Smooth muscle cell (in vitro differentiated cells): Measurements from ENCODE around the gene PWWP2B. TPM values are rescaled to one million over a fixed set of nuclear protein-coding genes. Genes with fewer than 3 reads are reported as not detected.

ENCODE experiments used
- DNase-seq: peaks from one replicate; lab custom pipeline; 2025; ENCODE audit not compliant: unreplicated experiment; lab: John Stamatoyannopoulos, UW
- H2AFZ ChIP-seq: fragments of 200-600 bp; sonication (generic); 2 replicates; pipeline ENCODE4 v1.6.0; 2016; ENCODE audit warnings: antibody characterized with exemption, low read depth, mild to moderate bottlenecking
- H3F3A ChIP-seq: fragments of 200-600 bp; sonication (generic); 2 replicates; pipeline ENCODE4 v1.6.0; 2017; ENCODE audit warnings: antibody characterized with exemption, low read depth
- H3K27ac ChIP-seq: fragments of 200-600 bp; sonication (generic); 2 replicates; pipeline ENCODE4 v1.5.1; 2016; ENCODE audit warnings: low read depth, mild to moderate bottlenecking
- H3K27me3 ChIP-seq: fragments of 200-600 bp; sonication (generic); 2 replicates; pipeline ENCODE4 v1.6.1; 2016; ENCODE audit warnings: low read depth, mild to moderate bottlenecking
- H3K36me3 ChIP-seq: fragments of 200-600 bp; sonication (generic); 2 replicates; pipeline ENCODE4 v1.5.1; 2016; ENCODE audit warnings: low read depth
- H3K4me1 ChIP-seq: fragments of 200-600 bp; sonication (generic); 2 replicates; pipeline ENCODE4 v1.5.1; 2016; ENCODE audit warnings: low read depth
- H3K4me2 ChIP-seq: fragments of 200-600 bp; sonication (generic); 2 replicates; pipeline ENCODE4 v1.6.0; 2016; ENCODE audit warnings: mild to moderate bottlenecking
- H3K4me3 ChIP-seq: fragments of 200-600 bp; sonication (generic); 2 replicates; pipeline ENCODE4 v1.5.1; 2016; ENCODE audit warnings: mild to moderate bottlenecking
- H3K79me2 ChIP-seq: fragments of 200-600 bp; sonication (generic); 2 replicates; pipeline ENCODE4 v1.6.0; 2016; ENCODE audit warnings: low read depth, mild to moderate bottlenecking
- H3K9ac ChIP-seq: fragments of 200-600 bp; sonication (generic); 2 replicates; pipeline ENCODE4 v1.6.0; 2016; ENCODE audit warnings: low read depth
- H3K9me3 ChIP-seq: fragments of 200-600 bp; sonication (generic); replicated peaks from 2 replicates; pipeline ENCODE4 v1.5.1; 2016; ENCODE audit warnings: low read depth
- H4K20me1 ChIP-seq: fragments of 200-600 bp; sonication (generic); 2 replicates; pipeline ENCODE4 v1.6.0; 2016; ENCODE audit warnings: low read depth
- WGBS: methylation state at CpG from one replicate; pipeline ENCODE4 v1.1.7; 2016; ENCODE audit warnings: low lambda C conversion rate; 5-methylcytosine and 5-hydroxymethylcytosine counted together
- polyA plus RNA-seq: library from polyadenylated mRNA; unstranded; fragments of >200 nt; fragmentation: Nextera tagmentation; extraction: Ambion mirVana; gene quantifications from 2 replicates; pipeline ENCODE4 v1.2.1, GENCODE V29; 2016
- total RNA-seq: library from RNA; depleted of rRNA; stranded (reverse); fragments of >200 nt; gene quantifications from 2 replicates; pipeline ENCODE4 v1.2.3, GENCODE V29; 2014
- TF ChIP-seq, protein P1 (sequence below): fragments of 200-600 bp; sonication (generic); IDR thresholded peaks from 2 replicates; pipeline ENCODE4 v1.5.1; 2017; ENCODE audit warnings: borderline replicate concordance, mild to moderate bottlenecking, antibody characterized with exemption; ENCODE audit not compliant: insufficient read depth, poor library complexity, severe bottlenecking

Gene PWWP2B
- total and polyA plus RNA-seq, 2 experiments from 2014 or later: 8.3 to 13.2 TPM

- no peak overlapping the region for H2AFZ ChIP-seq
- no peak overlapping the region for H3K4me2 ChIP-seq
- no peaks in the 10 kb centered on the region for H3K9me3 ChIP-seq
- no peak overlapping the region for H3K27ac ChIP-seq
- TF ChIP-seq, protein P1, sequence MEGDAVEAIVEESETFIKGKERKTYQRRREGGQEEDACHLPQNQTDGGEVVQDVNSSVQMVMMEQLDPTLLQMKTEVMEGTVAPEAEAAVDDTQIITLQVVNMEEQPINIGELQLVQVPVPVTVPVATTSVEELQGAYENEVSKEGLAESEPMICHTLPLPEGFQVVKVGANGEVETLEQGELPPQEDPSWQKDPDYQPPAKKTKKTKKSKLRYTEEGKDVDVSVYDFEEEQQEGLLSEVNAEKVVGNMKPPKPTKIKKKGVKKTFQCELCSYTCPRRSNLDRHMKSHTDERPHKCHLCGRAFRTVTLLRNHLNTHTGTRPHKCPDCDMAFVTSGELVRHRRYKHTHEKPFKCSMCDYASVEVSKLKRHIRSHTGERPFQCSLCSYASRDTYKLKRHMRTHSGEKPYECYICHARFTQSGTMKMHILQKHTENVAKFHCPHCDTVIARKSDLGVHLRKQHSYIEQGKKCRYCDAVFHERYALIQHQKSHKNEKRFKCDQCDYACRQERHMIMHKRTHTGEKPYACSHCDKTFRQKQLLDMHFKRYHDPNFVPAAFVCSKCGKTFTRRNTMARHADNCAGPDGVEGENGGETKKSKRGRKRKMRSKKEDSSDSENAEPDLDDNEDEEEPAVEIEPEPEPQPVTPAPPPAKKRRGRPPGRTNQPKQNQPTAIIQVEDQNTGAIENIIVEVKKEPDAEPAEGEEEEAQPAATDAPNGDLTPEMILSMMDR: no peak
- H3K79me2 ChIP-seq: no peaks in the 10 kb centered on the region
- no peak overlapping the region for H3K4me3 ChIP-seq
- H3F3A ChIP-seq: no peaks in the 10 kb centered on the region
- no peak for DNase-seq
- 90% methylated on average over 15 of the region's 15 CpGs for WGBS
- H3K36me3 ChIP-seq: no peaks in the 10 kb centered on the region
- no peak overlapping the region for H3K9ac ChIP-seq
- no peaks in the 10 kb centered on the region for H4K20me1 ChIP-seq
- H3K4me1 ChIP-seq: no peaks in the 10 kb centered on the region
- no peaks in the 10 kb centered on the region for H3K27me3 ChIP-seq
These were observed 39.9 kb downstream of the PWWP2B start for GRCh38 chr10:132436861-132437410.

- Histone ChIP-seq H3K79me2 (no peaks in the 10 kb centered on the region), H3K9ac (no peak overlapping the region)
These were observed 40.5 kb downstream of the PWWP2B start for GRCh38 chr10:132437541-132437950.

DNA sequence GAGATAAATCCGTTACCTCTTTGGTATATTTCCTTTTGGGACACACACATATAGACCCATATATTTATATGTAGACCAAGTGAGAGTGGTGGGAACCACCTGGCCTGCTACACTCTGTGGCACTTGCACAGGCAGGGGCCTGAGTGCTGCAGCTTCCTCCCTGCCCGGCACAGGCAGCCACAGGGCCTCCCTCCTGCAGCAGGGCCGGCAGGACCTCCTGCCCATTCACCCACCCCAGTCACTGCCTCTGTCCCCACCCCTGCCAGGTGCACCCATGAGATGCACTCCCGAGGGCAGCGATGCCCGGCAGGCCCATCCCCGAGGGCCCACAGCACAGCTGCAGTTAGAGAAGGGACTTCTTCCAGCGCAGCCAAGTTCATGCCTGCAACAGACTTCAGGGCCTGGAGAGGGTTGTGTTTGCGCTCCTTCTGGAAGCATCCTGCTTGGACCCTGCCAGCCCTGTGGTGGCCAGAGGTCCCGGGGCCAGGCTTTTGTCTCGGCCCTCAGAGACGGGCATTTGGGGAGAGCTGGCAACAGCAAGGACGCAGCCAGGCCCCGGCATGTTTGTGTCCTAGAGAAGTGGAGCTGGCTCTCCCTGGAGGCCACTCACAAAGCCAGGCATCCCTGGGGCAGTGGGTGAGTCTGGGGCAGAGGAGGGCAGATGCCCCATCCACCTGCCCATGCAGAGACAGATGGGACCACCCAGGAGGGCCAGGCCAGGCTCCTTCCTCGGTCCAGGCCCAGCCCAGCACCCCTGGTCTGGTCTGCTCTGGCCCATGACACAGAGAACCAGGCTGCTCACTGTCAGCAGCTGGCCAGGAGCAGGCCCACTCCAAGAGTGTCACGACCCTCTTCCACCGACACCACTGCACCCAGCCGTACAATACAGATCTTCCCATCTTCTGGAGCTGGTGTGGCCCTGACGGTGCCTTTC lies 41.4 kb downstream of the PWWP2B start:
- DNase-seq: no peak
- Histone ChIP-seq H3F3A (no peaks in the 10 kb centered on the region), H3K4me3 (no peak overlapping the region), H3K9ac (no peak overlapping the region), H3K27ac (no peak overlapping the region), H2AFZ (no peak overlapping the region), H4K20me1 (no peaks in the 10 kb centered on the region), H3K27me3 (no peaks in the 10 kb centered on the region), H3K4me1 (no peaks in the 10 kb centered on the region), H3K4me2 (no peak overlapping the region), H3K9me3 (no peaks in the 10 kb centered on the region), H3K36me3 (no peaks in the 10 kb centered on the region), H3K79me2 (no peaks in the 10 kb centered on the region)
- TF ChIP-seq, protein P1: no peak
- WGBS: 87% methylated on average over 18 of the region's 19 CpGs

More at GRCh38 chr10:132437541-132437950, 40.5 kb downstream of the PWWP2B start:
- 97% methylated on average over 13 of the region's 13 CpGs for WGBS
- Histone ChIP-seq H3F3A (no peaks in the 10 kb centered on the region), H3K9me3 (no peaks in the 10 kb centered on the region), H3K27ac (no peak overlapping the region), H4K20me1 (no peaks in the 10 kb centered on the region), H3K4me3 (no peak overlapping the region), H3K4me2 (no peak overlapping the region), H3K4me1 (no peaks in the 10 kb centered on the region), H3K36me3 (no peaks in the 10 kb centered on the region), H2AFZ (no peak overlapping the region), H3K27me3 (no peaks in the 10 kb centered on the region)
- TF ChIP-seq, protein P1: no peak
- DNase-seq: no peak
